A549 (cell line): ENCODE data around the gene CACNA2D4. TPM values are rescaled to one million over a fixed set of nuclear protein-coding genes. Genes with fewer than 3 reads are reported as not detected.
A peak's percentile ranks its signal among the peaks of the same experiment; 100 is the strongest.

ENCODE experiments used
- ATAC-seq, 2 experiments: fragments of 200-7000 bp in 1 of 2; fragments of >200 bp in 1 of 2; cut with Nextera tagmentation in 1 of 2; cut with Tn5 transposase in 1 of 2; 3 replicates each; pipeline versions ENCODE4 v1.8.0 to v1.9.1; 2018 to 2020; ENCODE audit warnings: mild to moderate bottlenecking in 1 of 2, moderate library complexity in 1 of 2
- CTCF ChIA-PET: fragments of 300-600 bp; sonication (Branson Sonifier 250); formaldehyde crosslinking; extraction: SDS; loops from one replicate; lab custom pipeline; 2021; ENCODE audit warnings: antibody characterized with exemption, inconsistent platforms; lab: Yijun Ruan, JAX
- POLR2A ChIA-PET: fragments of 350-600 bp; formaldehyde crosslinking; extraction: SDS; loops from one replicate; lab custom pipeline; 2021; ENCODE audit warnings: antibody characterized with exemption, inconsistent platforms; lab: Yijun Ruan, JAX
- DNase-seq, 2 experiments: peaks; one replicate each; pipeline versions ENCODE4 v3.0.0 to v3.0.0-alpha.2; 2011 to 2016; ENCODE audit warnings: low read depth in 1 of 2, low spot score in 1 of 2
- FAIRE-seq: peaks from 2 replicates; lab custom pipeline; 2011; peaks lifted over from hg19 to GRCh38; lab: Jason Lieb, UNC
- H3K27ac ChIP-seq, 2 experiments: fragments of >200 bp; sonication (Bioruptor Twin); formaldehyde crosslinking; 3 replicates each; pipeline ENCODE4 v1.5.1; 2016 to 2017
- H3K4me1 ChIP-seq: fragments of >200 bp; sonication (Bioruptor Twin); formaldehyde crosslinking; 3 replicates; pipeline ENCODE4 v1.6.1; 2016
- H3K4me2 ChIP-seq: fragments of >200 bp; sonication (Bioruptor Twin); formaldehyde crosslinking; 3 replicates; pipeline ENCODE4 v1.6.1; 2016
- H3K4me3 ChIP-seq: fragments of >200 bp; sonication (Bioruptor Twin); formaldehyde crosslinking; 3 replicates; pipeline ENCODE4 v1.5.1; 2016
- H3K9me3 ChIP-seq: fragments of >200 bp; sonication (Bioruptor Twin); formaldehyde crosslinking; 3 replicates; pipeline ENCODE4 v1.6.1; 2016
- BHLHE40 ChIP-seq: IDR thresholded peaks from 2 replicates; pipeline ENCODE4 v1.6.1; 2012; ENCODE audit warnings: low read depth, low read length, inconsistent platforms
- CBX2 ChIP-seq: fragments of 200-600 bp; sonication (generic); IDR thresholded peaks from 2 replicates; pipeline ENCODE4 v1.6.1; 2016; ENCODE audit warnings: low read depth, mild to moderate bottlenecking, borderline replicate concordance
- CEBPB ChIP-seq, 2 experiments: fragments of >200 bp in 1 of 2; sonication (Bioruptor Twin) in 1 of 2; formaldehyde crosslinking in 1 of 2; IDR thresholded peaks; 2 replicates each; pipeline ENCODE4 v1.6.1; 2012 to 2016
- EHF ChIP-seq: fragments of 250-450 bp; sonication (Bioruptor Pico); IDR thresholded peaks from 2 replicates; pipeline ENCODE4 v1.5.0; 2020; ENCODE audit warnings: mild to moderate bottlenecking
- EHMT2 ChIP-seq: fragments of 200-600 bp; sonication (generic); IDR thresholded peaks from 2 replicates; pipeline ENCODE4 v1.6.1; 2016; ENCODE audit warnings: antibody characterized with exemption, low read depth, mild to moderate bottlenecking, moderate library complexity
- EP300 ChIP-seq, 2 experiments: fragments of >200 bp; sonication (Bioruptor Twin); formaldehyde crosslinking; IDR thresholded peaks; 2 replicates in 1 of 2; 3 replicates in 1 of 2; pipeline ENCODE4 v1.6.1; 2016 to 2017
- FOSB ChIP-seq: fragments of 250-450 bp; sonication (Bioruptor Pico); IDR thresholded peaks from 2 replicates; pipeline ENCODE4 v1.5.0; 2020; ENCODE audit warnings: mild to moderate bottlenecking, moderate library complexity
- FOSL2 ChIP-seq, 2 experiments: fragments of 450-650 bp in 1 of 2; fragments of >200 bp in 1 of 2; sonication (Bioruptor Twin) in 1 of 2; formaldehyde crosslinking; IDR thresholded peaks; 2 replicates each; pipeline versions ENCODE4 v1.5.0 to v1.6.1; 2016 to 2020; ENCODE audit warnings: mild to moderate bottlenecking in 1 of 2, moderate library complexity in 1 of 2
- GATA3 ChIP-seq: IDR thresholded peaks from 2 replicates; pipeline ENCODE4 v1.6.1; 2012; ENCODE audit warnings: borderline replicate concordance
- HDAC2 ChIP-seq: fragments of 200-600 bp; sonication (generic); IDR thresholded peaks from 2 replicates; pipeline ENCODE4 v1.6.1; 2016
- HOXA7 ChIP-seq: fragments of 250-450 bp; sonication (Bioruptor Pico); IDR thresholded peaks from 2 replicates; pipeline ENCODE4 v1.5.0; 2020; ENCODE audit warnings: mild to moderate bottlenecking, moderate library complexity
- HOXB5 ChIP-seq: fragments of 250-450 bp; sonication (Bioruptor Pico); IDR thresholded peaks from 2 replicates; pipeline ENCODE4 v1.5.0; 2020; ENCODE audit warnings: mild to moderate bottlenecking, moderate library complexity
- JUNB ChIP-seq: fragments of >200 bp; sonication (Bioruptor Twin); formaldehyde crosslinking; IDR thresholded peaks from 2 replicates; pipeline ENCODE4 v1.6.1; 2016
- KDM1A ChIP-seq: fragments of 200-600 bp; sonication (generic); IDR thresholded peaks from 2 replicates; pipeline ENCODE4 v1.6.1; 2016; ENCODE audit warnings: low read depth, mild to moderate bottlenecking
- POLR2AphosphoS2 ChIP-seq: conservative IDR thresholded peaks from 2 replicates; pipeline ENCODE4 v1.6.1; 2012; ENCODE audit warnings: low read length, improper control_type of control experiment, inconsistent platforms
- RAD21 ChIP-seq, 2 experiments: fragments of >200 bp in 1 of 2; sonication (Bioruptor Twin) in 1 of 2; formaldehyde crosslinking in 1 of 2; IDR thresholded peaks in 1 of 2; conservative IDR thresholded peaks in 1 of 2; 2 replicates in 1 of 2; 3 replicates in 1 of 2; pipeline ENCODE4 v1.6.1; 2012 to 2018; ENCODE audit warnings: inconsistent platforms in 1 of 2
- RARB ChIP-seq: fragments of 250-450 bp; sonication (Bioruptor Pico); IDR thresholded peaks from 2 replicates; pipeline ENCODE4 v1.8.0; 2021; ENCODE audit warnings: mild to moderate bottlenecking, moderate library complexity
- RFX5 ChIP-seq: fragments of 450-650 bp; IDR thresholded peaks from 2 replicates; pipeline ENCODE4 v1.7.1; 2014; ENCODE audit warnings: antibody characterized with exemption, mild to moderate bottlenecking, moderate library complexity
- SMC3 ChIP-seq: fragments of >200 bp; sonication (Bioruptor Twin); formaldehyde crosslinking; IDR thresholded peaks from 3 replicates; pipeline ENCODE4 v1.6.1; 2018; ENCODE audit warnings: inconsistent platforms
- SREBF2 ChIP-seq: fragments of 450-650 bp; IDR thresholded peaks from 2 replicates; pipeline ENCODE4 v1.6.1; 2014; ENCODE audit warnings: mild to moderate bottlenecking, moderate library complexity
- ZFP36 ChIP-seq: fragments of 450-650 bp; IDR thresholded peaks from 2 replicates; pipeline ENCODE4 v1.6.1; 2014; ENCODE audit warnings: borderline replicate concordance; ENCODE audit not compliant: partially characterized antibody
- ZNF302 ChIP-seq: fragments of 250-450 bp; sonication (Bioruptor Pico); IDR thresholded peaks from 2 replicates; pipeline ENCODE4 v1.9.0; 2021; ENCODE audit warnings: inconsistent platforms, mild to moderate bottlenecking, moderate library complexity
- WGBS: methylation state at CpG from one replicate; pipeline ENCODE4 v1.1.6; 2017; ENCODE audit errors: missing lambda C conversion rate; 5-methylcytosine and 5-hydroxymethylcytosine counted together
- polyA plus RNA-seq, 4 experiments: library from polyadenylated mRNA; depleted of rRNA in 3 of 4; stranded (reverse); fragments of >200 nt; fragmentation: RNase III in 1 of 4; extraction: RNeasy Plus Mini Kit Qiagen cat#74134 plus additional on column Dnase treatment in 1 of 4; gene quantifications; 2 replicates in 3 of 4; 3 replicates in 1 of 4; pipeline ENCODE4 v1.2.3, GENCODE V29; 2011 to 2017
- TF ChIP-seq, protein P1 (sequence below): fragments of >200 bp; sonication (Bioruptor Twin); formaldehyde crosslinking; IDR thresholded peaks from 3 replicates; pipeline ENCODE4 v1.6.1; 2016
- TF ChIP-seq, protein P2 (sequence below): fragments of 200-600 bp; sonication (generic); IDR thresholded peaks from 2 replicates; pipeline ENCODE4 v1.6.1; 2016; ENCODE audit warnings: antibody characterized with exemption, mild to moderate bottlenecking, moderate library complexity

The CACNA2D4 gene
- polyA plus RNA-seq, 2 of the 4 experiments (the other 2 are of a cell fraction) = not detected

DNA sequence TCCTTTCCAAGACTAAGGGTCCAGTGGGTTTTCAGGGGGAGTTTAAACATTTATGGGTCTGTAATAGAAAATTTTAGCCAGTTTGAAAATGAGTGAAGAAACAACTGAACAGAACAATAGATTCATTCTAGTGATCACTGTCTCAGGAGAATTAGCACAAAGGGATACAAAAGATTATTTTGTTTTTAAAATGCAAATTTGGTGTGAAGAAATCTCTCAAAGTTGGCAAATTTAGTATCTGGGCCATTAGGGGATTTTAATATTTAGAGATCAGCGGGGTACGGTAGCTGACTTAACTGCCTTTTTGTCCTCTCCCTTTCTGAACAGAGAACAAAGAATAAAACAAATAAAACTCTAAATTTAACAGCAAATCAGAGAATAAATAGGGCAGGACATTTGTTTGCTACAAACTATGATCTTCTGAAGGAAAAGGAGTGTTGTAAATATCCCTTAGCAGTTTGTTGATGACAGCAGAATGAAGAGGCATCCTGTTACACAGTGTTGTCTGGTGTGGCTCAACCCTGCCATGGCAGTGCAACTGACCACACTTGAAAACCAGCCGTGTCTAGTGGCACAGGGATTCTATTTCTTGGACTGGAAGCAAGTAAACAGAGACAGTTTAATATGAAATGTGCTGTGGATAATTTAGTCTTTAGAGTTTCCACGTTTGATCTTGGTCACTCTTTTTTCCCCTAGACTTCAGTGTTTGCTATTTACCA is 144.4 kb downstream of the CACNA2D4 start:
- Histone ChIP-seq H3K4me1 (peaks cover 45% of the 10 kb centered on the region), H3K4me3 (no peak overlapping the region), H3K27ac (no peak overlapping the region), H3K4me2 (no peak overlapping the region), H3K9me3 (no peaks in the 10 kb centered on the region)
- 74% methylated on average over 4 of the region's 4 CpGs for WGBS
- FAIRE-seq = peak; percentile 23
- CTCF ChIA-PET = interaction anchor here (0.9 to 2.5 kb wide), 2 partner anchors 74 to 139 kb away, joined by 3 to 7 read pairs; no protein-coding TSS in a partner anchor
- ATAC-seq = 0 out of 6 replicates have a peak, but pooled peaks of 1 of the 2 experiments have one; percentile 30
- DNase-seq = no peak
- TF ChIP-seq, protein P1, sequence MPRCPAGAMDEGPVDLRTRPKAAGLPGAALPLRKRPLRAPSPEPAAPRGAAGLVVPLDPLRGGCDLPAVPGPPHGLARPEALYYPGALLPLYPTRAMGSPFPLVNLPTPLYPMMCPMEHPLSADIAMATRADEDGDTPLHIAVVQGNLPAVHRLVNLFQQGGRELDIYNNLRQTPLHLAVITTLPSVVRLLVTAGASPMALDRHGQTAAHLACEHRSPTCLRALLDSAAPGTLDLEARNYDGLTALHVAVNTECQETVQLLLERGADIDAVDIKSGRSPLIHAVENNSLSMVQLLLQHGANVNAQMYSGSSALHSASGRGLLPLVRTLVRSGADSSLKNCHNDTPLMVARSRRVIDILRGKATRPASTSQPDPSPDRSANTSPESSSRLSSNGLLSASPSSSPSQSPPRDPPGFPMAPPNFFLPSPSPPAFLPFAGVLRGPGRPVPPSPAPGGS = no peak
- TF ChIP-seq RARB (CRISPR knock-in tag) (no peak), ZNF302 (CRISPR knock-in tag) (no peak), KDM1A (no peak), GATA3 (no peak), POLR2AphosphoS2 (no peak), HOXA7 (no peak), EHMT2 (no peak), SMC3 (no peak), HOXB5 (CRISPR knock-in tag) (no peak), RAD21 (conservative IDR thresholded peaks at IDR 0.05 in 1 of 2, IDR thresholded peaks at IDR 0.05 in 1 of 2) (no peak), EHF (CRISPR knock-in tag) (no peak), SREBF2 (no peak), HDAC2 (no peak)
- POLR2A ChIA-PET = no interaction called here

DNA sequence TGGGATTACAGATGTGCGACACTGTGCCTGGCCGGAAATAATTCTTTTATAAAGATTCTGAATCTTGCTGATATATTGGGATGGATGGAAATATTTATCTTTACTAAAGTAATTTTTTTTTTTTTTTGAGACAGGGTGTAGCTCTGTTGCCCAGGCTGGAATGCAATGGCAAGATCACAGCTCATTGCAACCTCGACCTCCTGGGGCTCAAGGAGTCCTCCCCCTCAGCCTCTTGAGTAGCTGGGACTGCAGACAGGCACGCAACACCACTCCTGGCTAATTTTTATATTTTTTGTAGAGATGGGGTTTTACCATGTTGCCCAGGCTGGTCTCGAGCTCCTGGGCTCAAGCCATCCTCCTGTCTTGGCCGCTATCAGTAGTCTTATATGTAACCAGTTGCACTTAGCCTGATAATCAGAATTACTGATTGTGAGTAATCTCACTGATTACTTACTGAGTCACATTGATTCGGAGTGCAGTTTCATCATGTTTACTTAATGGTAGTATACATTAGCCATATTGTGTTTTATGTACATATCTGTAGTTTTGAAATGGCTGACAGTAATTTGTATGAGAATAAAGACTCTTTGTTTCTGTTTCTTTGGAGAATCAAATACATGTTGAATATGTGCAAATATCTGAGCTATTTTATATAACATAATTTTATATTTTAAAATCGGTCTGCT is 148.5 kb downstream of the CACNA2D4 start:
- 62% methylated on average over 8 of the region's 8 CpGs for WGBS
- 0 out of 6 replicates have a peak, but pooled peaks of 1 of the 2 experiments have one; percentile 29 for ATAC-seq
- CTCF ChIA-PET = interaction anchor here (0.9 to 1.6 kb wide), 2 partner anchors 14 to 21 kb away, joined by 3 to 4 read pairs; no protein-coding TSS in a partner anchor
- DNase-seq = no peak
- H3K4me2 ChIP-seq = peak overlapping the region; percentile 45
- H3K4me3 ChIP-seq = no peak overlapping the region
- FAIRE-seq = no peak
- no peaks in the 10 kb centered on the region for H3K9me3 ChIP-seq
- TF ChIP-seq EP300 (IDR thresholded peaks at IDR 0.05) = no peak
- no peak for TF ChIP-seq FOSL2 (IDR thresholded peaks at IDR 0.05)
- peak; percentile 26; the same call in 1 of the 2 replicates for TF ChIP-seq FOSL2 (CRISPR knock-in tag; IDR thresholded peaks at IDR 0.05)
- TF ChIP-seq JUNB = no peak
- TF ChIP-seq RFX5 = no peak
- no peak for TF ChIP-seq BHLHE40
- no peak for TF ChIP-seq ZFP36
- TF ChIP-seq, protein P2, sequence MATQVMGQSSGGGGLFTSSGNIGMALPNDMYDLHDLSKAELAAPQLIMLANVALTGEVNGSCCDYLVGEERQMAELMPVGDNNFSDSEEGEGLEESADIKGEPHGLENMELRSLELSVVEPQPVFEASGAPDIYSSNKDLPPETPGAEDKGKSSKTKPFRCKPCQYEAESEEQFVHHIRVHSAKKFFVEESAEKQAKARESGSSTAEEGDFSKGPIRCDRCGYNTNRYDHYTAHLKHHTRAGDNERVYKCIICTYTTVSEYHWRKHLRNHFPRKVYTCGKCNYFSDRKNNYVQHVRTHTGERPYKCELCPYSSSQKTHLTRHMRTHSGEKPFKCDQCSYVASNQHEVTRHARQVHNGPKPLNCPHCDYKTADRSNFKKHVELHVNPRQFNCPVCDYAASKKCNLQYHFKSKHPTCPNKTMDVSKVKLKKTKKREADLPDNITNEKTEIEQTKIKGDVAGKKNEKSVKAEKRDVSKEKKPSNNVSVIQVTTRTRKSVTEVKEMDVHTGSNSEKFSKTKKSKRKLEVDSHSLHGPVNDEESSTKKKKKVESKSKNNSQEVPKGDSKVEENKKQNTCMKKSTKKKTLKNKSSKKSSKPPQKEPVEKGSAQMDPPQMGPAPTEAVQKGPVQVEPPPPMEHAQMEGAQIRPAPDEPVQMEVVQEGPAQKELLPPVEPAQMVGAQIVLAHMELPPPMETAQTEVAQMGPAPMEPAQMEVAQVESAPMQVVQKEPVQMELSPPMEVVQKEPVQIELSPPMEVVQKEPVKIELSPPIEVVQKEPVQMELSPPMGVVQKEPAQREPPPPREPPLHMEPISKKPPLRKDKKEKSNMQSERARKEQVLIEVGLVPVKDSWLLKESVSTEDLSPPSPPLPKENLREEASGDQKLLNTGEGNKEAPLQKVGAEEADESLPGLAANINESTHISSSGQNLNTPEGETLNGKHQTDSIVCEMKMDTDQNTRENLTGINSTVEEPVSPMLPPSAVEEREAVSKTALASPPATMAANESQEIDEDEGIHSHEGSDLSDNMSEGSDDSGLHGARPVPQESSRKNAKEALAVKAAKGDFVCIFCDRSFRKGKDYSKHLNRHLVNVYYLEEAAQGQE = no peak
- peak in 1 of 2 experiments; percentile 40; a peak in 2 of 4 replicates for TF ChIP-seq CEBPB (IDR thresholded peaks at IDR 0.05)
- no peak for TF ChIP-seq EHMT2
- TF ChIP-seq FOSB (CRISPR knock-in tag) = 0 out of 2 replicates have a peak, but pooled peaks have one; percentile 58
- TF ChIP-seq CBX2 = no peak
- no peak for TF ChIP-seq HOXA7
- TF ChIP-seq, all 56 proteins: peak for 3
- Histone ChIP-seq H3K4me1 (peaks cover 48% of the 10 kb centered on the region), H3K27ac (peak overlapping the region in 1 of 2 experiments; percentile 20; a peak in 2 of 6 replicates)
- POLR2A ChIA-PET = interaction anchor here (0.6 kb wide), 1 partner anchor 116 kb away, joined by 6 read pairs; no protein-coding TSS in a partner anchor
